ENCODE measurements around the gene BIN1. TPM values are rescaled to one million over a fixed set of nuclear protein-coding genes. Genes with fewer than 3 reads are reported as not detected.

Gene BIN1
- total RNA-seq, 1 experiment from 2014 or later = 34.1 TPM

GRCh38 chr2:127014224-127014623, 92.7 kb downstream of the BIN1 start:
- Histone ChIP-seq H3K27me3 (replicated peaks; ENCODE audit: insufficient read depth, low read depth, low read length, poor library complexity) (peaks cover 38% of the 10 kb centered on the region), H3K4me3 (ENCODE audit: low read depth, low read length, poor library complexity, severe bottlenecking) (no peak overlapping the region), H3K27ac (ENCODE audit: low read depth, low read length, poor library complexity, severe bottlenecking) (no peak overlapping the region), H3K36me3 (ENCODE audit: insufficient read depth, low read length, poor library complexity, severe bottlenecking) (no peaks in the 10 kb centered on the region), H3K4me1 (ENCODE audit: insufficient read depth, low read length, poor library complexity, severe bottlenecking) (no peaks in the 10 kb centered on the region), H3K9me3 (ENCODE audit: low read depth, low read length, poor library complexity, severe bottlenecking) (no peaks in the 10 kb centered on the region)
- POLR2A ChIA-PET (ENCODE audit: low non-redundant PET) = no interaction called here
- no peak for DNase-seq (ENCODE audit: low spot score)
- TF ChIP-seq EZH2 (IDR thresholded peaks at IDR 0.05; ENCODE audit: borderline replicate concordance, low read depth, low read length, poor library complexity, severe bottlenecking) (no peak), CTCF (conservative IDR thresholded peaks at IDR 0.05; ENCODE audit: low read depth, low read length) (no peak)
- CTCF ChIA-PET = no interaction called here
- BruUV-seq (replicated peaks) = no TSS peak
- intact Hi-C loops (cut with micrococcal nuclease; ENCODE audit: unreplicated experiment) = no loop called here

GRCh38 chr2:127012868-127013267, 94.1 kb downstream of the BIN1 start:
- BruUV-seq (replicated peaks) = no TSS peak
- H3K36me3 ChIP-seq (ENCODE audit: insufficient read depth, low read length, poor library complexity, severe bottlenecking) = no peaks in the 10 kb centered on the region
- H3K4me3 ChIP-seq (ENCODE audit: low read depth, low read length, poor library complexity, severe bottlenecking) = no peak overlapping the region
- ChIA-PET POLR2A (ENCODE audit: low non-redundant PET) (no interaction called here), CTCF (no interaction called here)
- no peaks in the 10 kb centered on the region for H3K4me1 ChIP-seq (ENCODE audit: insufficient read depth, low read length, poor library complexity, severe bottlenecking)
- H3K27ac ChIP-seq (ENCODE audit: low read depth, low read length, poor library complexity, severe bottlenecking) = no peak overlapping the region
- TF ChIP-seq EZH2 (IDR thresholded peaks at IDR 0.05; ENCODE audit: borderline replicate concordance, low read depth, low read length, poor library complexity, severe bottlenecking) (no peak), CTCF (conservative IDR thresholded peaks at IDR 0.05; ENCODE audit: low read depth, low read length) (no peak)
- intact Hi-C loops (cut with micrococcal nuclease; ENCODE audit: unreplicated experiment) = no loop called here
- H3K9me3 ChIP-seq (ENCODE audit: low read depth, low read length, poor library complexity, severe bottlenecking) = no peaks in the 10 kb centered on the region
- no peak for DNase-seq (ENCODE audit: low spot score)
- H3K27me3 ChIP-seq (replicated peaks; ENCODE audit: insufficient read depth, low read depth, low read length, poor library complexity) = peaks cover 43% of the 10 kb centered on the region

- TF ChIP-seq EZH2 (IDR thresholded peaks at IDR 0.05; ENCODE audit: borderline replicate concordance, low read depth, low read length, poor library complexity, severe bottlenecking) (no peak), CTCF (conservative IDR thresholded peaks at IDR 0.05; ENCODE audit: low read depth, low read length) (no peak)
- ChIA-PET POLR2A (ENCODE audit: low non-redundant PET) (no interaction called here), CTCF (no interaction called here)
- DNase-seq (ENCODE audit: low spot score) = no peak
- intact Hi-C loops (cut with micrococcal nuclease; ENCODE audit: unreplicated experiment) = no loop called here
- no peaks in the 10 kb centered on the region for H3K4me1 ChIP-seq (ENCODE audit: insufficient read depth, low read length, poor library complexity, severe bottlenecking)
- H3K4me3 ChIP-seq (ENCODE audit: low read depth, low read length, poor library complexity, severe bottlenecking) = no peak overlapping the region
- H3K27me3 ChIP-seq (replicated peaks; ENCODE audit: insufficient read depth, low read depth, low read length, poor library complexity) = peaks cover 38% of the 10 kb centered on the region
- BruUV-seq (replicated peaks) = no TSS peak
- no peak overlapping the region for H3K27ac ChIP-seq (ENCODE audit: low read depth, low read length, poor library complexity, severe bottlenecking)
- H3K9me3 ChIP-seq (ENCODE audit: low read depth, low read length, poor library complexity, severe bottlenecking) = no peaks in the 10 kb centered on the region
- H3K36me3 ChIP-seq (ENCODE audit: insufficient read depth, low read length, poor library complexity, severe bottlenecking) = no peaks in the 10 kb centered on the region
These were observed 94.7 kb downstream of the BIN1 start for GRCh38 chr2:127012215-127012614.

Measured in A673 (cell line).